Activated naive CD8-positive, alpha-beta T cell treated with anti-CD3 and anti-CD28 coated beads, Interleukin-2, amount 50 U/mL, for 16 hours (primary cell): ENCODE results near the gene CST6.
A peak's percentile ranks its signal among the peaks of the same experiment; 100 is the strongest.

Experiments used
- DNase-seq: peaks from one replicate; pipeline ENCODE4 v3.0.0-alpha.2; 2020; ENCODE audit warnings: low read depth, low spot score

The CST6 gene

GRCh38 chr11:66047541-66048365 is 35.9 kb downstream of the CST6 start:
- DNase-seq = no peak

GRCh38 chr11:66048547-66049323 is 36.9 kb downstream of the CST6 start, which contains the start of gene GAL3ST3:
TSS of gene GAL3ST3 (minus strand) at chr11:66049161. CDS start at chr11:66045415, 3,746 bp downstream.
- no peak for DNase-seq

GRCh38 chr11:66050581-66051231 is 38.9 kb downstream of the CST6 start:
- no peak for DNase-seq

GRCh38 chr11:66051371-66051765 is 39.6 kb downstream of the CST6 start:
- DNase-seq = no peak

- DNase-seq = peak; percentile 88
These were observed 40.2 kb downstream of the CST6 start, which contains the start of gene SF3B2 for GRCh38 chr11:66051766-66052663. TSS of gene SF3B2 (plus strand) at chr11:66052364. CDS start at chr11:66052385, 21 bp downstream.

- DNase-seq = no peak
These were observed 40.8 kb downstream of the CST6 start for GRCh38 chr11:66052664-66052982.

- no peak for DNase-seq
These were observed 43.2 kb downstream of the CST6 start for GRCh38 chr11:66055021-66055420.

GRCh38 chr11:66056501-66056900 is 44.7 kb downstream of the CST6 start:
- no peak for DNase-seq

GRCh38 chr11:66059966-66060680 is 48.3 kb downstream of the CST6 start:
- no peak for DNase-seq

- no peak for DNase-seq
These were observed 49.5 kb downstream of the CST6 start for GRCh38 chr11:66061268-66061667.

GRCh38 chr11:66062408-66062807 is 50.6 kb downstream of the CST6 start:
- no peak for DNase-seq
